DMS153 treated with DMSO at 0.1 percent for 48 hours (cell line): ENCODE data around the gene ZSCAN9.

Experiments
- DNase-seq: peaks from one replicate; lab custom pipeline; 2025; ENCODE audit not compliant: unreplicated experiment; lab: John Stamatoyannopoulos, UW

Gene ZSCAN9

GRCh38 chr6:28225056-28225834 is at the start of gene ZSCAN9:
ZSCAN9 (plus strand) TSS chr6:28225275; CDS start chr6:28227085, 1,810 bp downstream.
- DNase-seq = peak; percentile 64

GRCh38 chr6:28176373-28176772 is 48.7 kb upstream of the ZSCAN9 start:
- DNase-seq = no peak

GRCh38 chr6:28182255-28182654 is 42.8 kb upstream of the ZSCAN9 start:
- DNase-seq = no peak

- DNase-seq = no peak
Measured at GRCh38 chr6:28188111-28188979, 36.7 kb upstream of the ZSCAN9 start.

GRCh38 chr6:28200020-28200419 is 25.1 kb upstream of the ZSCAN9 start:
- DNase-seq = no peak

GRCh38 chr6:28203201-28203600 is 21.9 kb upstream of the ZSCAN9 start:
- no peak for DNase-seq

GRCh38 chr6:28205879-28206278 is 19.2 kb upstream of the ZSCAN9 start:
- no peak for DNase-seq

- no peak for DNase-seq
Measured at GRCh38 chr6:28206527-28206926, 18.5 kb upstream of the ZSCAN9 start.

GRCh38 chr6:28206928-28207509 is 18.1 kb upstream of the ZSCAN9 start:
- no peak for DNase-seq

- DNase-seq = no peak
Measured at GRCh38 chr6:28207510-28208110, 17.5 kb upstream of the ZSCAN9 start.

- DNase-seq = no peak
Measured at GRCh38 chr6:28208111-28208659, 16.9 kb upstream of the ZSCAN9 start.

GRCh38 chr6:28209753-28210535 is 15.1 kb upstream of the ZSCAN9 start:
- no peak for DNase-seq

- DNase-seq = no peak
Measured at GRCh38 chr6:28211840-28212509, 13.1 kb upstream of the ZSCAN9 start.

- peak; percentile 36 for DNase-seq
Measured at GRCh38 chr6:28212510-28213212, 12.4 kb upstream of the ZSCAN9 start.

GRCh38 chr6:28213213-28213523 is 11.9 kb upstream of the ZSCAN9 start:
- DNase-seq = no peak

GRCh38 chr6:28215425-28215824 is 9.7 kb upstream of the ZSCAN9 start:
- DNase-seq = no peak

- no peak for DNase-seq
Measured at GRCh38 chr6:28217890-28218289, 7.2 kb upstream of the ZSCAN9 start.

- DNase-seq = peak; percentile 53
Measured at GRCh38 chr6:28218312-28219248, 6.5 kb upstream of the ZSCAN9 start.
